Measurements from ENCODE around the gene OR2V1.
"Not testable (repeated sequence)": the region's sequence is repeated elsewhere in the genome, so short reads cannot be mapped to it uniquely, and the experiment has no call there.

Gene OR2V1

DNA sequence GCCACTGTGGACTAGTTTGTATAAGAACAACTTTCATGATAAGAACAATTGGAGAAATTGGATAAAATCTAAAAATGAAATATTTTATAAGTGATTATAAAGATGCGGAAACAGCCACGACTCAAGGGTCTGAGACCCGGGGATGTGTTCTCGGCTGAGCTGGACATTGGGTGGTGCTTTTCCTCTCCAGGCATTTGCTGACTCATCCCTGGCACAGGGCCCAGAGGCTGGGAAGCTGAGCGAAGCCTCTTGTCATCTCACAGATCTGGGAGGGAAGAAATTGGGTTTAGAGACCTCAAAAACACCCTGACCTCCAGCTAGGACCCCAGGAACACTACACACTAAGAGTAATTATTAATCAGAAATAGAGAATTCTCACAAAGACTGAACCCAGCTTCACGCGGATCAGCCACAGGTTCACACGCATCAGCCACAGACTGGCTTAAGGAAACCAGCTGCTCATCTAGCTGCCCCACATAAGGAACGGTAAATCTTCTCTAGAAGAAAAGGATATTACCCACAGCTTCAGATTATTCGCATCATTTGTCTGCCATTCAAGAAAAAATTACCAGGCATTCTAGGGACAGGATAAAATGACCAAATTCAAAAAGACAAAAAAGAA lies 2.8 kb upstream of the OR2V1 start:
- intact Hi-C loops (cut with DNase I), result no loop called here
- peak in 22 of 42 donors; percentile 8 to 56 (median 28) for DNase-seq

DNA sequence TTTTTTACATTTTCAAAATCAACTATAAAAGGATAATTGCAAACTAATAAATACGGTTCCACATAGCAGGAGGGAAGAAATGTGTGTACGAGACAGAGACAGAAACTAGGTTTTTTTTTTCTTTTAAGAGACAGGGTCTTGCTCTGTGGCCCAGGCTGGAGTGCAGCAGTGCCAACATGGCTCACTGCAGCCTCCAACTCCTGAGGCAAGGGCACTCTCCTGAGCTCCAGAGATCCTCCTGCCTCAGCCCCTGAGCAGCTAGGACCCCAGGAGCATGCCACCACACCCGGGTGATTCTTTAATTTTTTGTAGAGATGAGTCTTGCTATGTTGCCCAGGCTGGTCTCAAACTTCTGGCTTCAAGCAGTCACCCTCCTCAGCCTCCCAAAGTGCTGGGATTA lies 2.1 kb upstream of the OR2V1 start:
- intact Hi-C loops (cut with DNase I), result no loop called here
- DNase-seq, result no peak

- DNase-seq, result no peak
Observed at GRCh38 chr5:181131514-181131913, 545 bp upstream of the OR2V1 start.

GRCh38 chr5:181130081-181130480 lies 888 bp downstream of the OR2V1 start:
- DNase-seq; intact Hi-C loops (cut with DNase I): not testable (repeated sequence)

More at GRCh38 chr5:181131514-181131913, 545 bp upstream of the OR2V1 start:
- intact Hi-C loops (cut with DNase I), result no loop called here

GRCh38 chr5:181129601-181130000 lies 1.4 kb downstream of the OR2V1 start:
- intact Hi-C loops (cut with DNase I), result no loop called here
- no peak for DNase-seq

DNA sequence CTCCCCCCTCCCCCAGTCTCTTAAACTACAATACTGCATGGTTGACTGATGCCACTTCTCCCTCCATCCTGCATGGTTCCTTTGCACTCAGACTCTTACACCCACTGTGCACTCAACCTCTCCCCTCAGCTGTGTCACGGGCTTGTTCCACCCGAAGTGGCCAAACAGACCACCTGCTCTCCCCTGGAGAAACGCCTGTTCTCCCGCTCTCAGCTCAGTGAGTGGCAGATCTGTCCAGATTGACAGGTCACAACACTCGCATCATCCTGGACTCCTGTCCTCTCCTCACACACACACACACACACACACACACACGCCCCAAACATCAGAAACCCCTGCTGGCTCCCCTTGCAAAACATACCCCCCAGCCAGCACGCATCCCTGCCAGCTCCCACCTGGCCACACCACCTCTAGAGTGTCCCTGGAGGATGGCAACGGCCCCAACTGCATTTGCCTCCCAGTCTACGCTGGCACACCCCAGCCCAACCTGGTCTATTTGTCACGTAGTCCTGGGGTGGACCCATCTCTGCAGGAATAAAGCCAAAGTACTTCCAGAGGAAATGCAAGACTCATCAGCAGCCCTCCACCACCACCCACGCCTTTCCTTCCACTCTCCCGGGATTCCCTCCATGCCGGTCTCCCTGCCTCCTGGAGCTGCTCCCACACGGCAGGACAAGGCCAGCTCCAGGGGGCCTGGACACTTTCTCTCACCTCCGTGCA lies 2.9 kb downstream of the OR2V1 start:
- no peak for DNase-seq
- intact Hi-C loops (cut with DNase I), result no loop called here

DNA sequence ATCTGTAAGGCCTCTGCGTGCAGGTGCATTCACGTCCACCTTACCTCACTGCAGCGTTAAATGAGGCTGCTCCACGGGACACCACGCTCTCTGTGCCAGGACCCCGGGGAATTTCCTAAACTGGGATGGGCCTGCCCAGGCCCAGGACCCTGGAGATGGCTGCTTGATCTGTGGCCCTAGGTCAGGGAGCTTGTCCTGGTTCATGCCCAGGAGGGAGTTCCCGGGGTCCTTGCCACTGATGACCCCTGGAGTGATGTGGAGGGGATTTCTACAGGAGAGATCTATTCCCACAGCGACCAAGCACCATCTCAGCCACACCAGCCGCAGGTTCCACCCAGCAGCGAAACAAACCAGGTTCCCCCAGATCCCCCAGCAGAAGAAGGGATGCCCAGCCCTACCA lies 3.5 kb downstream of the OR2V1 start:
- no peak for DNase-seq
- intact Hi-C loops (cut with DNase I), result no loop called here

- intact Hi-C loops (cut with DNase I), result no loop called here
- no peak for DNase-seq
Observed at GRCh38 chr5:181126841-181127240, 4.1 kb downstream of the OR2V1 start.

GRCh38 chr5:181124526-181124925 lies 6.4 kb downstream of the OR2V1 start:
- no peak for DNase-seq
- intact Hi-C loops (cut with DNase I), result no loop called here

GRCh38 chr5:181121675-181122561 lies 9.1 kb downstream of the OR2V1 start:
- DNase-seq, result peak in 4 of 42 donors; percentile 5 to 18 (median 14)
- intact Hi-C loops (cut with DNase I), result no loop called here

DNA sequence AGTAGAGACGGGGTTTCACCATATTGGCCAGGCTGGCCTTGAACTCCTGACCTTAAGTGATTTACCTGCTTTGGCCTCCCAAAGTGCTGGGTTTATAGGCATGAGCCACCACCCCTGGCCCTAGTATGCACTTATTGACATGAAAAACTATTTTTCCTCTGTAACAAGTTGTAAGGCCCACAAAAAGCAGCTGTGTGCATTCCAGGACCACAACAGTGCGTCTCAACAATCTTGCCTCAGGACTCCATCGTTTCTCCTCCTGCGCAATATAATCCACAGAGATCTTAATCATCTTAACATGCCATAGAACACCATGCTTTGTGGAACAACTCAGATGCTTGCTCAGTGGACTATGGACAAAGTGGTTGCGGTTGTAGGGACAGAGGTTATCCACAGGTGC lies 10.2 kb downstream of the OR2V1 start:
- DNase-seq, result no peak
- intact Hi-C loops (cut with DNase I), result no loop called here

DNA sequence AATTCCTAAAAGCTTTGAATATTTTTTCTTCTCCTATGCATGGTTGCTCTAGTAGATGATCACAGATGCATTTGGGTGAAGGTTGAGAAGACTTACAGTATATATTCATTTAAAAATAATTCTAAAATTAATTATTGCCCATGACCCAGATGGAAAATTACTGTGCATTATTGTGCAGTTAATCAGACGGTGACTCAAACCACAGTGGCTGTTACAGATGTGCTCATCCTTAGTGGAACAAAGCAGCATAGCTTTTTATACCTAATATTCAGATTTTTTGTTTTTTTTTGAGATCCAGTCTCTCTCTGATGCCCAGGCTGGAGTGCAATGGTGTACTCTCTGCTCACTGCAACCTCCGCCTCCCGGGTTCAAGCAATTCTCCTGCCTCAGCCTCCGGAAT lies 10.7 kb downstream of the OR2V1 start:
- intact Hi-C loops (cut with DNase I), result no loop called here

GRCh38 chr5:181119105-181119504 lies 11.9 kb downstream of the OR2V1 start:
- intact Hi-C loops (cut with DNase I), result no loop called here
- peak in 1 of 42 donors; percentile 15 for DNase-seq

More for the DNA sequence above, 10.7 kb downstream of the OR2V1 start:
- no peak for DNase-seq

DNA sequence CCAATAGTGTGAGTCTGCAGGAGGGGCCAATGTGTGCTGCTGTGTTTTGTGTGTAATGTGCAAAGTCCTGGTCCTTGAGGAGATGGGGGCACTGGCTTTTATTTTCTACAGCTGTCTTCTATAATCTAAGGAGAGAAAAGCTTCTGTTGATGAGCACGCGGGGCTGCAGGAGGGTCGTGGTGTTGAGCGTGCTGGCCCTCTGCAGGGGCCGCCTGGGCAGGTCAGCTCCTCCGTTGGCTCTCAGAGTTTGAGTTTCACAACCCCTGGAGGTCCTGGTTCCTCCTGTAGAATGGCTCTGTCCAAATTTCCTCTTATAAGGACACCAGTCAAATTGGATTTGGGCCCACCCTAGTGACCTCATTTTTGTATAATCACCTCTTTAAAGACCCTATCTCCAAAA lies 12.6 kb downstream of the OR2V1 start:
- intact Hi-C loops (cut with DNase I), result no loop called here
- no peak for DNase-seq

DNA sequence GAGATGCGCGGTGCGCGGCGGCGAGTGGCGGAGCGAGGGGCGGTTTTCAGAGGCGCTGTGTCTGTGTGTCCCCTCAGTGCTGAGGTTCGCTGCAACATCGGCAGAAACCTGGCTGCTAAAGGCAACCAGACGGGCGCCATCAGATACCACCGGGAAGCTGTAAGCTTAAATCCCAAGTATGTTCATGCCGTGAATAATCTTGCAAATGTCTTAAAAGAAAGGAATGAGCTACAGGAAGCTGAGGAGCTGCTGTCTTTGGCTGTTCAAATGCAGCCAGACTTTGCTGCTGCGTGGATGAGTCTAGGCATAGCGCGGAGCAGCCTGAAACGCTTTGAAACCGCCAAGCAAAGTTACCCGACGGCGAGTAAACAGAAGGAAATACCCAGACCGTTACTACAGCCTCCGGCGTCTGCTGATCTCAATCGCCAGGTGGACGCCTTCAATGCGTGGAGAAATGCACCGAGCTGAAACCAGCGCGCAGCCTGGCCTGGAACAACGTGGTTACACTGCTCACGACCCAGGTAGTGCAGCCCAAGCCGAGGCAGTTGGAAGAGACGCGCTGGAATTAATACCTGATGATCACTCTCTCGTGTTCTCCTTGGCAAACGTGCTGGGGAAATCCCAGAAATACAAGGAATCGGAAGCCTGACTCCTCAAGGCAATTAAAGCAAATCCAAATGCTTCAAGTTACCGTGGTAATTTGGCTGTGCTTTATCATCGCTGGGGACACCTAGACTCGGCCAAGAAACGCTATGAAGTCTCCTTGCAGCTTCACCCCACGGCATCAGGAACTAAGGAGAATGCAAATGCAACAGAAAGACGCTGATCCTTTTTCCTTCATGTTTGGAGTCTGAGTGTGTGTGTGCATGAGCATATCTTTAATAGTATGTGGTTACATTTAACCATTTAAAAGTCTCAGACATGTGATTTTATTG lies 15.9 kb downstream of the OR2V1 start:
- peak in 1 of 42 donors; percentile 32 for DNase-seq
- intact Hi-C loops (cut with DNase I), result no loop called here

- intact Hi-C loops (cut with DNase I), result no loop called here
- DNase-seq, result peak in 1 of 42 donors; percentile 25
Observed at GRCh38 chr5:181114284-181114843, 16.6 kb downstream of the OR2V1 start.

DNA sequence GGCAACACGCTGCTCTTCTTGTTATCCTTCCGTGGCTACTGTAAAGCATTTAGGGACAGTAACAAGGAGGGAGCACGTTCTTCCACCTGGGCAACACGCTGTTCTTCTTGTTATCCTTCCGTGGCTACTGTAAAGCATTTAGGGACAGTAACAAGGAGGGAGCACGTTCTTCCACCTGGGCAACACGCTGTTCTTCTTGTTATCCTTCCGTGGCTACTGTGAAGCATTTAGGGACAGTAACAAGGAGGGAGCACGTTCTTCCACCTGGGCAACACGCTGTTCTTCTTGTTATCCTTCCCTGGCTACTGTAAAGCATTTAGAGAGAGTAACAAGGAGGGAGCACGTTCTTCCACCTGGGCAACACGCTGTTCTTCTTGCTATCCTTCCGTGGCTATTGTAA lies 17.4 kb downstream of the OR2V1 start:
- intact Hi-C loops (cut with DNase I); DNase-seq: not testable (repeated sequence)

- intact Hi-C loops (cut with DNase I), result no loop called here
- DNase-seq, result no peak
Observed at GRCh38 chr5:181112476-181112875, 18.5 kb downstream of the OR2V1 start.

All from head of caudate nucleus (tissue), 42 donors.